OCI-LY3 (cell line): ENCODE results near the gene EIF1.
A peak's percentile ranks its signal among the peaks of the same experiment; 100 is the strongest.

Source experiments
- H2AFZ ChIP-seq: fragments of 200-600, 300-600 bp; shearing (Covaris generic); 2 replicates; pipeline ENCODE4 v1.6.0; 2014; ENCODE audit warnings: antibody characterized with exemption, low read depth, low read length
- H3K27ac ChIP-seq: fragments of 200-600, 300-600 bp; sonication (generic); 2 replicates; pipeline ENCODE4 v1.5.1; 2014; ENCODE audit warnings: mild to moderate bottlenecking, low read length, moderate library complexity, mixed read lengths
- H3K27me3 ChIP-seq: fragments of 200-600, 300-600 bp; sonication (generic); 2 replicates; pipeline ENCODE4 v1.6.1; 2014; ENCODE audit warnings: low read depth, low read length, mixed read lengths
- H3K36me3 ChIP-seq: fragments of 200-600, 300-600 bp; sonication (generic); replicated peaks from 2 replicates; pipeline ENCODE3; 2014; ENCODE audit warnings: low read depth, low read length, mixed read lengths
- H3K4me1 ChIP-seq: fragments of 300-600, 200-600 bp; sonication (generic); 2 replicates; pipeline ENCODE4 v1.6.1; 2014; ENCODE audit warnings: low read length, mixed read lengths
- H3K4me2 ChIP-seq: fragments of 200-600, 300-600 bp; sonication (generic); 2 replicates; pipeline ENCODE4 v1.6.1; 2014; ENCODE audit warnings: low read length, mixed read lengths
- H3K4me3 ChIP-seq: fragments of 300-600, 200-600 bp; sonication (generic); 2 replicates; pipeline ENCODE4 v1.5.1; 2014; ENCODE audit warnings: antibody characterized with exemption, mild to moderate bottlenecking, low read length, moderate library complexity
- H3K79me2 ChIP-seq: fragments of 300-600, 200-600 bp; shearing (Covaris generic); 2 replicates; pipeline ENCODE4 v1.6.1; 2014; ENCODE audit warnings: mild to moderate bottlenecking, low read length, mixed read lengths
- H3K9ac ChIP-seq: fragments of 300-600, 200-600 bp; shearing (Covaris generic); 2 replicates; pipeline ENCODE4 v1.6.0; 2014; ENCODE audit warnings: mild to moderate bottlenecking, low read length, moderate library complexity
- H3K9me3 ChIP-seq: fragments of 200-600, 300-600 bp; shearing (Covaris generic); 2 replicates; pipeline ENCODE4 v1.6.1; 2014; ENCODE audit warnings: low read length, mixed read lengths; ENCODE audit not compliant: insufficient read depth
- H4K20me1 ChIP-seq: fragments of 200-600, 300-600 bp; sonication (generic); 2 replicates; pipeline ENCODE4 v1.6.1; 2016; ENCODE audit warnings: low read length, mixed read lengths; ENCODE audit not compliant: insufficient read depth
- EZH2phosphoT487 ChIP-seq: fragments of 200-600 bp; shearing (Covaris generic); IDR thresholded peaks from 2 replicates; pipeline ENCODE4 v1.6.1; 2018; ENCODE audit warnings: antibody characterized with exemption, mixed run types, low read depth
- TF ChIP-seq, protein P1 (sequence below): fragments of 200-600, 300-600 bp; sonication (generic); IDR thresholded peaks from 2 replicates; pipeline ENCODE4 v1.5.1; 2014; ENCODE audit warnings: antibody characterized with exemption, low read length, low read depth

The EIF1 gene

DNA sequence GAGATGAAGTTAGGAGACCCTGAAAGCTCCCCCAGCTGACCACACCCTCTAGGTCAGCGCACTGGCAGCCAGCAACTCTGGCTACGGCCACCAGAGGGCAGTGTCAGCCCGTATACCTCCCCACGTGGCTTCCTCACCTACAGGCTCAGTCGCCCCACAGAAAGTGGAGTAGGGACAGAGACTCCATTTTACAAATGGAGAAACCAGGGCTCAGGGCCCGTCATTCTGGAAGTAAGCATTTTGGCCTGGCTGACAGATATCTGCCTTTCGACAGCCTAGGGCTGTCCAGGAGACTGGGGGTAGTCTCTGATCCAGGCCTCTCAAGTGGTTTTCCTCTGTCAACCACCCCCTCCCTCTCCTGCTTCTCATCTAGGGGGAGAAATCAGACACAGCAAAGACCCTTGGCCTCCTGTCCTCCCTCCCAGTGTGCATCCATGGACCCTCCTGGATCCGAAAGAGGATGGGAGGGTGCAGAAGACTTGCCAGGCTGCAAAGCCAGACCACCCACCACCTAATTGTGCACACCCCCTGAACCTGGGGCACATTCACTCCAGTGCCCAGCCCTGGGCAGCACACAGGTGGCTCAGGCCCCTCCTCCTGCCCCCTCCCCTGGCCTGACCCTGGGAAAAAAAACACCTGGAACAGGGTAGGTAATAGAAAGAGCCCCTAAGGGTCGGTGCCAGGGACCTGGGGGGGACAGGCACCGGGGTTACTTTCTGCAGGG lies 49.6 kb downstream of the EIF1 start:
- Histone ChIP-seq H3K9ac (peak overlapping the region; percentile 53; the same call in 1 of the 2 replicates), H3K36me3 (no peaks in the 10 kb centered on the region), H3K27me3 (peaks cover 4% of the 10 kb centered on the region; the same call in 1 of the 2 replicates), H3K79me2 (no peaks in the 10 kb centered on the region), H2AFZ (peak overlapping the region; percentile 99), H3K4me2 (peak overlapping the region; percentile 59), H3K27ac (no peak overlapping the region), H3K4me3 (no peak overlapping the region), H4K20me1 (no peaks in the 10 kb centered on the region), H3K4me1 (peaks cover 7% of the 10 kb centered on the region), H3K9me3 (no peaks in the 10 kb centered on the region)
- TF ChIP-seq, protein P1, sequence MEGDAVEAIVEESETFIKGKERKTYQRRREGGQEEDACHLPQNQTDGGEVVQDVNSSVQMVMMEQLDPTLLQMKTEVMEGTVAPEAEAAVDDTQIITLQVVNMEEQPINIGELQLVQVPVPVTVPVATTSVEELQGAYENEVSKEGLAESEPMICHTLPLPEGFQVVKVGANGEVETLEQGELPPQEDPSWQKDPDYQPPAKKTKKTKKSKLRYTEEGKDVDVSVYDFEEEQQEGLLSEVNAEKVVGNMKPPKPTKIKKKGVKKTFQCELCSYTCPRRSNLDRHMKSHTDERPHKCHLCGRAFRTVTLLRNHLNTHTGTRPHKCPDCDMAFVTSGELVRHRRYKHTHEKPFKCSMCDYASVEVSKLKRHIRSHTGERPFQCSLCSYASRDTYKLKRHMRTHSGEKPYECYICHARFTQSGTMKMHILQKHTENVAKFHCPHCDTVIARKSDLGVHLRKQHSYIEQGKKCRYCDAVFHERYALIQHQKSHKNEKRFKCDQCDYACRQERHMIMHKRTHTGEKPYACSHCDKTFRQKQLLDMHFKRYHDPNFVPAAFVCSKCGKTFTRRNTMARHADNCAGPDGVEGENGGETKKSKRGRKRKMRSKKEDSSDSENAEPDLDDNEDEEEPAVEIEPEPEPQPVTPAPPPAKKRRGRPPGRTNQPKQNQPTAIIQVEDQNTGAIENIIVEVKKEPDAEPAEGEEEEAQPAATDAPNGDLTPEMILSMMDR: peak; percentile 92
- TF ChIP-seq EZH2phosphoT487: no peak

DNA sequence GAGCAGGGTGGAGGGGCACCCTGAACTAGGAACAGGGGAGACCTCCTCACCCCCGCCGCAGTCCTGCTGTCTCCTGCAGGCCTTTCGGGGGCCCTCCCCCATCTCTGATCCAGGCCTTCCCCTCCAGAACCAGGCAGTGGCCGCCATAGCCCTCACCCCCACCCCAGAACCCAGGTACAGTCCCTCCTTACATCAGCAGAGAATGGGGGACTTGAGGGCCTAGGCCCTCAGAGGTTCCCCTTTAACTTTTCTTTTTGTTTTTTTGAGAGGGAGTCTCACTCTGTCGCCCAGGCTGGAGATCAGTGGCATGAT lies 50.1 kb downstream of the EIF1 start:
- Histone ChIP-seq H2AFZ (peak overlapping the region; percentile 99), H3K4me1 (peaks cover 7% of the 10 kb centered on the region), H3K9ac (no peak overlapping the region), H4K20me1 (no peaks in the 10 kb centered on the region), H3K79me2 (no peaks in the 10 kb centered on the region), H3K9me3 (no peaks in the 10 kb centered on the region), H3K36me3 (no peaks in the 10 kb centered on the region), H3K27me3 (peaks cover 4% of the 10 kb centered on the region; the same call in 1 of the 2 replicates), H3K4me2 (no peak overlapping the region), H3K27ac (no peak overlapping the region), H3K4me3 (no peak overlapping the region)
- TF ChIP-seq EZH2phosphoT487: no peak
- TF ChIP-seq, protein P1: no peak

- H3K27ac ChIP-seq: no peak overlapping the region
- H3K4me2 ChIP-seq: no peak overlapping the region
- no peak for TF ChIP-seq EZH2phosphoT487
- TF ChIP-seq, protein P1: no peak
- H3K9me3 ChIP-seq: no peaks in the 10 kb centered on the region
- H3K27me3 ChIP-seq: peaks cover 4% of the 10 kb centered on the region; the same call in 1 of the 2 replicates
- H2AFZ ChIP-seq: no peak overlapping the region
- H3K4me3 ChIP-seq: no peak overlapping the region
- H3K9ac ChIP-seq: no peak overlapping the region
- H4K20me1 ChIP-seq: no peaks in the 10 kb centered on the region
- peaks cover 7% of the 10 kb centered on the region for H3K4me1 ChIP-seq
- no peaks in the 10 kb centered on the region for H3K79me2 ChIP-seq
- H3K36me3 ChIP-seq: no peaks in the 10 kb centered on the region
These were observed 51.1 kb downstream of the EIF1 start for GRCh38 chr17:41739661-41740352.

GRCh38 chr17:41740506-41740905 lies 51.8 kb downstream of the EIF1 start:
- TF ChIP-seq, protein P1: no peak
- TF ChIP-seq EZH2phosphoT487: no peak
- H3K36me3 ChIP-seq: no peaks in the 10 kb centered on the region
- no peak overlapping the region for H3K9ac ChIP-seq
- H3K4me1 ChIP-seq: peaks cover 7% of the 10 kb centered on the region
- no peaks in the 10 kb centered on the region for H3K9me3 ChIP-seq
- no peaks in the 10 kb centered on the region for H4K20me1 ChIP-seq
- H3K27ac ChIP-seq: no peak overlapping the region
- no peak overlapping the region for H3K4me3 ChIP-seq
- H2AFZ ChIP-seq: no peak overlapping the region
- H3K79me2 ChIP-seq: no peaks in the 10 kb centered on the region
- peaks cover 4% of the 10 kb centered on the region; the same call in 1 of the 2 replicates for H3K27me3 ChIP-seq
- H3K4me2 ChIP-seq: no peak overlapping the region
